ENCODE measurements around the gene CDH24. TPM values are rescaled to one million over a fixed set of nuclear protein-coding genes. Genes with fewer than 3 reads are reported as not detected.

CDH24 gene
- total and polyA plus RNA-seq, 2 of the 8 experiments (the other 6 are each of a cell fraction or from before 2014, with no cell fraction given), result 18.1 to 27.6 TPM

- no peak overlapping the region for H4K5ac ChIP-seq (ENCODE audit: insufficient read length, low read depth, low read length)
- no peak for TF ChIP-seq BCL11A (IDR thresholded peaks at IDR 0.05; ENCODE audit: low read depth in 2 of 2, low read length in 2 of 2)
- no peak for TF ChIP-seq JUND (IDR thresholded peaks at IDR 0.05; ENCODE audit: low read length)
- TF ChIP-seq KDM4A (IDR thresholded peaks at IDR 0.05; ENCODE audit: low read depth, low read length, severe bottlenecking), result no peak
- TF ChIP-seq TAF7 (optimal IDR thresholded peaks at IDR 0.05; ENCODE audit: borderline replicate concordance, low read depth, low read length), result no peak
- no peak for TF ChIP-seq CTCF (IDR thresholded peaks at IDR 0.05; ENCODE audit: control extremely low read depth in 1 of 3, insufficient read depth in 1 of 3, low read depth in 1 of 3, low read length in 3 of 3)
- TF ChIP-seq YY1 (IDR thresholded peaks at IDR 0.05; ENCODE audit: low read depth, low read length), result no peak
- TF ChIP-seq POLR2AphosphoS5 (IDR thresholded peaks at IDR 0.05; ENCODE audit: low read depth, low read length), result no peak
- no peak for TF ChIP-seq TCF12 (IDR thresholded peaks at IDR 0.05; ENCODE audit: low read depth, low read length)
- no peak for TF ChIP-seq E2F6 (IDR thresholded peaks at IDR 0.05)
Measured at GRCh38 chr14:23101986-23102625, 44.8 kb upstream of the CDH24 start.

More at GRCh38 chr14:23101986-23102625, 44.8 kb upstream of the CDH24 start:
- no peaks in the 10 kb centered on the region; a peak in 2 of 7 replicates for H3K27me3 ChIP-seq (replicated peaks in 1 of 4; ENCODE audit: control insufficient read depth in 3 of 4, extremely low read depth in 1 of 4, insufficient read depth in 3 of 4, low read length in 3 of 4)
- H3K4me1 ChIP-seq (replicated peaks in 1 of 4; ENCODE audit: control insufficient read depth in 3 of 4, insufficient read depth in 4 of 4, low read length in 3 of 4), result peaks cover 6 to 15% (median 9%) of the 10 kb centered on the region in 4 experiments; a peak in 4 of 7 replicates
- H2BK12ac ChIP-seq (ENCODE audit: low read depth, low read length), result no peak overlapping the region
- no peak overlapping the region for H2BK120ac ChIP-seq (replicated peaks; ENCODE audit: low read depth, low read length)
- H2AK5ac ChIP-seq (ENCODE audit: low read depth, low read length), result no peak overlapping the region
- ChIA-PET CTCF (ENCODE audit: partially characterized antibody) (interaction anchor here (0.7 to 4.4 kb wide), 6 partner anchors 11 to 275 kb away, joined by 3 to 33 read pairs (median 5); partner anchors contain the start of gene CMTM5), POLR2A (ENCODE audit: partially characterized antibody) (interaction anchor here (0.6 to 1.6 kb wide), 8 partner anchors 8 to 46 kb away, joined by 3 to 5 read pairs (median 3); partner anchors contain the start of gene ACIN1)
- H3K36me3 ChIP-seq (ENCODE audit: control insufficient read depth in 2 of 4, insufficient read depth in 4 of 4, low read length in 3 of 4), result peaks cover 8 to 17% (median 10%) of the 10 kb centered on the region in 4 experiments; a peak in 7 of 8 replicates
- WGBS, 2 experiments (ENCODE audit: extremely low coverage in 1 of 2, insufficient coverage in 1 of 2, insufficient read length in 1 of 2, insufficient replicate concordance in 2 of 2, low coverage in 1 of 2, low lambda C conversion rate in 2 of 2, missing lambda C conversion rate in 1 of 2), result 86 to 100% methylated on average over 1 to 10 of the region's 10 CpGs
- H3K23me2 ChIP-seq (ENCODE audit: low read depth, low read length), result no peaks in the 10 kb centered on the region
- no peak overlapping the region for H3K18ac ChIP-seq (ENCODE audit: extremely low read depth, low read length)
- no peak overlapping the region for H4K91ac ChIP-seq (replicated peaks; ENCODE audit: insufficient read length, low read length)
- H3K9me3 ChIP-seq (ENCODE audit: insufficient read depth in 2 of 2, low read depth in 1 of 2, low read length in 1 of 2), result no peaks in the 10 kb centered on the region
- H3K4ac ChIP-seq (replicated peaks; ENCODE audit: insufficient read length, low read depth, low read length), result no peak overlapping the region
- no peak overlapping the region for H3K9ac ChIP-seq (replicated peaks in 1 of 4; ENCODE audit: extremely low read depth in 1 of 4, low read depth in 3 of 4, low read length in 3 of 4)
- H4K8ac ChIP-seq (ENCODE audit: extremely low read depth, insufficient read depth, low read length), result no peak overlapping the region
- H2BK15ac ChIP-seq (ENCODE audit: low read length), result no peak overlapping the region
- H3K56ac ChIP-seq (replicated peaks; ENCODE audit: insufficient read length, low read depth, low read length), result no peak overlapping the region
- no peak overlapping the region for H3K4me3 ChIP-seq (ENCODE audit: extremely low read depth in 1 of 4, insufficient read depth in 2 of 4, low read depth in 3 of 4, low read length in 4 of 4)
- H4K20me1 ChIP-seq (replicated peaks in 1 of 2; ENCODE audit: control insufficient read depth in 1 of 2, insufficient read depth in 2 of 2, low read length in 2 of 2), result peaks cover 0 to 5% of the 10 kb centered on the region in 2 experiments
- no peak overlapping the region for H3K27ac ChIP-seq (ENCODE audit: low read depth, low read length)
- no peak overlapping the region for H2BK20ac ChIP-seq (ENCODE audit: low read length)
- peaks cover 3 to 16% of the 10 kb centered on the region in 2 experiments; a peak in 2 of 4 replicates for H3K79me2 ChIP-seq (ENCODE audit: control insufficient read depth in 1 of 2, insufficient read depth in 2 of 2, low read length in 2 of 2)
- no peak for DNase-seq (ENCODE audit: low read depth in 1 of 2, low spot score in 2 of 2)
- no peak for FAIRE-seq
- no peak overlapping the region for H3K4me2 ChIP-seq (ENCODE audit: insufficient read depth in 1 of 2, low read depth in 2 of 2, low read length in 2 of 2)
- no peak overlapping the region for H2AFZ ChIP-seq (ENCODE audit: low read length)
- no peak overlapping the region for H3K23ac ChIP-seq (ENCODE audit: insufficient read length)
- H3K79me1 ChIP-seq (ENCODE audit: low read depth, low read length), result peaks cover 8% of the 10 kb centered on the region
- no peak overlapping the region for H3K14ac ChIP-seq (ENCODE audit: insufficient read length)
- H2BK5ac ChIP-seq (ENCODE audit: low read depth, low read length), result no peak overlapping the region

All from H1 (cell line).